ENCODE results near the gene SCGB3A1. TPM values are rescaled to one million over a fixed set of nuclear protein-coding genes. Genes with fewer than 3 reads are reported as not detected.
A peak's percentile ranks its signal among the peaks of the same experiment; 100 is the strongest.

SCGB3A1 gene
- total RNA-seq, 1 experiment from 2014 or later: not detected

DNA sequence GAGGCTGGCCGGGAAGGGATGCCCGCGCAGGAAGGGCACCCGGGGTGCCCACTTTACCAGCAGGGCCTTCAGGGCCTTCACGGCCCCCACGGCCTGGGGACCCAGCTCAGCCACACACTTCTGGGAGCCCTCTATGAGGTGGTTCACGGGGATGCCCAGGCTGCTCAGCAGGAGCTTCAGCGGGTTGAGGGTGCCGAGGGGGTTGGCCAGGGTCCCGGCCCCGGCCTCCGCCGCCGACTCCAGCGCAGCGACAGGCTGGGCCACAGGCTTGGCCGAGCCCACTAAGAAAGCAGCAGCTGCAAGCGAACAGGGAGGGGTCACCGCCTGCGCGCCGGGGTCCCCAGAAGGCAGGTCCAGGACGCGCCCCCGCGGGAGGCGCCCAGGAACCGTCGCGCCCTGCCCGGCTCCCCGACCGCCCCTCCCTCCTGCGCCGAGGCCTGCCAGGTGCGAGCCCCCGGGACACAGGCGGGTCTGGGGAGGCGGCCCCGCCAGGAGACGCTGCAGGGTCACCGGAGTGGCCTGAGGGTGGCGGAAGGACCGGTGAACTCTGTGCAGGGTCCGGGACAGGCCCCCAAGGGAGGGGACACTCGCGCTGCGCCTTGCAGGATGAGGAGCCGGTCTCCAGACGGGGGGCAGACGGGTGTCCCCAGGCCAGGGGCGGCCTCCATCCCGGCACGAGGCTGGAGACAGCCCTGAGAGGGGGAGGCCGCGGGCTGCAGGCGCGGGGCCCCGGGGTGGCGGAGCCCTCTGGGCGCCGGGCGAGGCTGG is 572 bp downstream of the SCGB3A1 start:
- H3K4me3 Mint-ChIP-seq (ENCODE audit: low read depth, unreplicated experiment): peak overlapping the region; percentile 57

DNA sequence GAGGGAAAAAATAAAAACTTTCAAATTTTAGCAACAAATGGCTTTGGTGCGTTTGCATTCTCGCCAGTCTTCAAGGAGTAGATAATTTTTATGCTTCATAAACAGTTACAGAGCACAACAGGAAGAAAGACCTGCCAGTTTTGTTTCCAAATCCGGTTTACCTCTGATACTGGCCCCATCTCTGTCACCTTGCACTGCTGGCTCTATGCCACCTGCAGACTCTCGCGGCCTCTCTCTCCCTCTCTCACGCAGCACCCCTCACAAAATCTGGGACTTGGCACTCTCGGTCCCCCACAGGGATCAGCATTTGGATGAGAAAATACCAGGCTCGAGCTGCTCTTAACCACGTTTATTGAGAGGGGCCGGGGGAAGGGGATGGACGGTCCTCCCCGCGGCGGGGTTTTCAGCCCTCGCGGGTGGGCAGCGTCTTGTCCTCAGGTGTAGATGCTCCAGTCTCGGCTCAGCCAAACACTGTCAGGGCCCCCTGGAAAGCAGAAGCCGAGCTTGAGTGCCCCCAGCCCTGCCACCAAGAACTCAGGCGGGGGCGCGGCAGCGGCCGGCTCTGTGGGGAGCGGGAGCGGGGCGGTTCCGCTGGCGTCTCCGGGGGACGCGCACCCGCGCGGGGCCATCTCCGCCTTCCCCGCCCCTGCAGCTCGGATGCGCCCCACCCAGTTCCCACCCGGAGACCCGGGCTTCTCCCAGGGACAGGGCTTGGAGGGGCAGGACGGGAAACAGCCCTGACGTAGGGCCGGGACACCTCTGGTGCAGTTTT is 1.3 kb downstream of the SCGB3A1 start:
- intact Hi-C loops (cut with micrococcal nuclease; ENCODE audit: unreplicated experiment): no loop called here
- TF ChIP-seq, protein P1, sequence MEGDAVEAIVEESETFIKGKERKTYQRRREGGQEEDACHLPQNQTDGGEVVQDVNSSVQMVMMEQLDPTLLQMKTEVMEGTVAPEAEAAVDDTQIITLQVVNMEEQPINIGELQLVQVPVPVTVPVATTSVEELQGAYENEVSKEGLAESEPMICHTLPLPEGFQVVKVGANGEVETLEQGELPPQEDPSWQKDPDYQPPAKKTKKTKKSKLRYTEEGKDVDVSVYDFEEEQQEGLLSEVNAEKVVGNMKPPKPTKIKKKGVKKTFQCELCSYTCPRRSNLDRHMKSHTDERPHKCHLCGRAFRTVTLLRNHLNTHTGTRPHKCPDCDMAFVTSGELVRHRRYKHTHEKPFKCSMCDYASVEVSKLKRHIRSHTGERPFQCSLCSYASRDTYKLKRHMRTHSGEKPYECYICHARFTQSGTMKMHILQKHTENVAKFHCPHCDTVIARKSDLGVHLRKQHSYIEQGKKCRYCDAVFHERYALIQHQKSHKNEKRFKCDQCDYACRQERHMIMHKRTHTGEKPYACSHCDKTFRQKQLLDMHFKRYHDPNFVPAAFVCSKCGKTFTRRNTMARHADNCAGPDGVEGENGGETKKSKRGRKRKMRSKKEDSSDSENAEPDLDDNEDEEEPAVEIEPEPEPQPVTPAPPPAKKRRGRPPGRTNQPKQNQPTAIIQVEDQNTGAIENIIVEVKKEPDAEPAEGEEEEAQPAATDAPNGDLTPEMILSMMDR (IDR thresholded peaks at IDR 0.05; ENCODE audit: unreplicated experiment): no peak
- CTCF ChIA-PET: no interaction called here
- H3K9me3 Mint-ChIP-seq (ENCODE audit: low read depth, unreplicated experiment): no peaks in the 10 kb centered on the region
- peaks cover 73% of the 10 kb centered on the region for H3K27me3 Mint-ChIP-seq (ENCODE audit: unreplicated experiment)
- peaks cover 8% of the 10 kb centered on the region for H3K4me1 Mint-ChIP-seq (ENCODE audit: low read depth, unreplicated experiment)
- no peak for DNase-seq
- peak overlapping the region; percentile 57 for H3K4me3 Mint-ChIP-seq (ENCODE audit: low read depth, unreplicated experiment)
- no peaks in the 10 kb centered on the region for H3K36me3 Mint-ChIP-seq (ENCODE audit: insufficient read depth, unreplicated experiment)
- no peak overlapping the region for H3K27ac Mint-ChIP-seq (ENCODE audit: unreplicated experiment)
- BruUV-seq (replicated peaks): no TSS peak

More for the DNA sequence above, 572 bp downstream of the SCGB3A1 start:
- no peak for DNase-seq
- H3K27ac Mint-ChIP-seq (ENCODE audit: unreplicated experiment): no peak overlapping the region
- intact Hi-C loops (cut with micrococcal nuclease; ENCODE audit: unreplicated experiment): no loop called here
- no peaks in the 10 kb centered on the region for H3K36me3 Mint-ChIP-seq (ENCODE audit: insufficient read depth, unreplicated experiment)
- CTCF ChIA-PET: no interaction called here
- H3K4me1 Mint-ChIP-seq (ENCODE audit: low read depth, unreplicated experiment): peaks cover 9% of the 10 kb centered on the region
- BruUV-seq (replicated peaks): no TSS peak
- no peaks in the 10 kb centered on the region for H3K9me3 Mint-ChIP-seq (ENCODE audit: low read depth, unreplicated experiment)
- peaks cover 80% of the 10 kb centered on the region for H3K27me3 Mint-ChIP-seq (ENCODE audit: unreplicated experiment)
- TF ChIP-seq, protein P1 (IDR thresholded peaks at IDR 0.05; ENCODE audit: unreplicated experiment): no peak

DNA sequence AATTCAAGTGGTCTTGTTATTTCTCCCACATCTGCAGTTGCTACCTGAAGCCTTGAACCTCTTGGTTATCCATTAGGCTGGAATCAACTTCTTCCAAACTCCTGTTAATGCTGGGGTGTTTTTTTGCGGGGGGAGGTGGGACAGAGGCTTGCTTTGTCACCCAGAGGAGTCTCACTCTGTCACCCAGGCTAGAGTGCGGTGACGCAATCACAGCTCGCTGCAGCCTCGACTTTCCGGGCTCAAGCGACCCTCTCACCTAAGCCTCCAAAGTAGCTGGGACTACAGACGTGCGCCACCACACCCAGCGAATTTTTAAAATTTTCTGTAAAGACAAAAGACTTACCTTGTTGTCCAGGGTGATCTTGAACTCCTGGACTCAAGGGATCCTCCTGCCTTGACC is 4.4 kb downstream of the SCGB3A1 start:
- TF ChIP-seq, protein P1 (IDR thresholded peaks at IDR 0.05; ENCODE audit: unreplicated experiment): no peak

DNA sequence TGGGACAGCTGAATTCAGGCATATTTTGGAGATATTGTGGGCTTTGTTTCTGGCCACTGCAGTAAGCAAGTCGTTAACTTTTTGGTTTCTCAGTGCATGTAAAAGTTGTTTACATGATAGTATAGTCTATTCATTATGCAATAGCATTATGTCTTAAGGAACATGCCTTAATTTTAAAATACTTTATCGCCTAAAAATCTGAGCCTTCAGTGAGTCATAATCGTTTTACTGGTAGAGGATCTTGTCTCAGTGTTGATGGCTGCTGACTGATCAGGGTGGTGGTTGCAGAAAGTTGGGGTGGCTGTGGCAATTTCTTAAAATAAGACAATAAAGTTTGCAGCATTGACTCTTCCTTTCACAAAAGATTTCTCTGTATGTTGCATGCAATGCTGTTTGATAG is 5.1 kb downstream of the SCGB3A1 start:
- CTCF ChIA-PET: no interaction called here
- no peak overlapping the region for H3K4me3 Mint-ChIP-seq (ENCODE audit: low read depth, unreplicated experiment)
- H3K9me3 Mint-ChIP-seq (ENCODE audit: low read depth, unreplicated experiment): no peaks in the 10 kb centered on the region
- intact Hi-C loops (cut with micrococcal nuclease; ENCODE audit: unreplicated experiment): no loop called here
- H3K36me3 Mint-ChIP-seq (ENCODE audit: insufficient read depth, unreplicated experiment): no peaks in the 10 kb centered on the region
- DNase-seq: no peak
- H3K27me3 Mint-ChIP-seq (ENCODE audit: unreplicated experiment): peaks cover 46% of the 10 kb centered on the region
- no TSS peak for BruUV-seq (replicated peaks)
- H3K27ac Mint-ChIP-seq (ENCODE audit: unreplicated experiment): no peak overlapping the region
- H3K4me1 Mint-ChIP-seq (ENCODE audit: low read depth, unreplicated experiment): no peaks in the 10 kb centered on the region
- TF ChIP-seq, protein P1 (IDR thresholded peaks at IDR 0.05; ENCODE audit: unreplicated experiment): no peak

More for the DNA sequence above, 4.4 kb downstream of the SCGB3A1 start:
- Mint-ChIP-seq H3K27me3 (ENCODE audit: unreplicated experiment) (peaks cover 51% of the 10 kb centered on the region), H3K9me3 (ENCODE audit: low read depth, unreplicated experiment) (no peaks in the 10 kb centered on the region), H3K4me1 (ENCODE audit: low read depth, unreplicated experiment) (peaks cover 2% of the 10 kb centered on the region), H3K27ac (ENCODE audit: unreplicated experiment) (no peak overlapping the region), H3K4me3 (ENCODE audit: low read depth, unreplicated experiment) (no peak overlapping the region), H3K36me3 (ENCODE audit: insufficient read depth, unreplicated experiment) (no peaks in the 10 kb centered on the region)
- DNase-seq: no peak
- no TSS peak for BruUV-seq (replicated peaks)
- CTCF ChIA-PET: no interaction called here
- intact Hi-C loops (cut with micrococcal nuclease; ENCODE audit: unreplicated experiment): no loop called here

Data from Calu3 (cell line).